Activated CD8-positive, alpha-beta memory T cell treated with anti-CD3 and anti-CD28 coated beads for 1 hour (primary cell): ENCODE data around the gene CCSER1.
"Not testable (repeated sequence)": the region's sequence is repeated elsewhere in the genome, so short reads cannot be mapped to it uniquely, and the experiment has no call there.

Source experiments
- DNase-seq, 2 donors: peaks; one replicate each; pipeline ENCODE4 v3.0.0-alpha.2; 2020; ENCODE audit warnings: low read depth in 1 of 2; ENCODE audit errors: extremely low read depth in 1 of 2

CCSER1 gene

DNA sequence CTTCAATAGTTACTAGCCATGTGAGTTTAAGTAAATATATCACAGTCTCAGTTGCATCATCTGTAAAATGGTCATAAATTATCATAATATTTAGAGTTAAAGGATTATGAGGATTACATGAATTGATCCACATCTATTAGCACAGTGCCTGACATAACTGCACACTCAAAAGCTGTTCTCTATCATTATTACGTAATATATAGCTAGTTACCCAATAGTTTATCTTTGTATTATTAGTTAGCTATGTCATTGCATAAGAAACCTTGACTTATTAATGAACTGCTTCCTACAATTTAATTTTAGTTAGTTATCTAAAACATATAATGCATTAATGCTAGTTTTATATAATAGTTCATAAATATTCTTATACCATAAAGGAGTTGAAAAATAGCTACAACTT is 1099.7 kb downstream of the CCSER1 start:
- DNase-seq = no peak

DNA sequence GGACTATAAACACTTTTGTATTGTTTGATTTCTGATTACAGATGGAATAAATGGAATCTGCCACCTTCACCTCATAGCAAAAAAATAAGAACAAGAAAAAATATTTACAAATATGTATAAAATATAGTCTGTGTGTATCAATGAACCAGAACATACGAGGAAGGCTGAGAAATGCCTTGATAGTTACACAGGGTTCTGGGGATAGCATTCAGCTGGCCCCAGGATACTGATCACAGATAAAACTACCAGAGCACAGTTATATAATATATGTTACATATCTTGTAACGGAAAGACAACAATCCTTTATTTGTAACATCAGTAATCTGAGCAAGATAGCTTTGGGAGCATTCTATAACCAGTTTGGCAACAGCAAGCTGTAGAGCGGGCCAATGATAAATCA is 1101.5 kb downstream of the CCSER1 start:
- no peak for DNase-seq

DNA sequence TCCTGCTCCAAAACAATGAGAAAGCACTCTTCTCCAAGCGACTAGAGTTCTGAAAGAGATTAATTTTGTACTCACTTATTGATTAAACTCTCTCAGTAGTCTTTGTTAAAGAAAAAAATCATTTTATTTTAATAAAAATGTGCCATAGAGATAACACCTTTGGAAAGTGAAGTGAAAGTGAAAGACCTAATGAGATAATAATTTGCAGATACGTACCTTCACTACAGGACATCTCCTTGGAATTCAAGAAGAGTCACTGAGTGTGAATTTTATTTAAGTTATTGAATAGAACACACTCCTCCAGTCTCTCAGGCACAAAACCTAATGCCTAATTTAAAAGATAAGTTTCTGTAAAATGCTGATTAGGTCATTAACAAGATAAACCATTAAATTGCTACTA is 1106.0 kb downstream of the CCSER1 start:
- DNase-seq = no peak

DNA sequence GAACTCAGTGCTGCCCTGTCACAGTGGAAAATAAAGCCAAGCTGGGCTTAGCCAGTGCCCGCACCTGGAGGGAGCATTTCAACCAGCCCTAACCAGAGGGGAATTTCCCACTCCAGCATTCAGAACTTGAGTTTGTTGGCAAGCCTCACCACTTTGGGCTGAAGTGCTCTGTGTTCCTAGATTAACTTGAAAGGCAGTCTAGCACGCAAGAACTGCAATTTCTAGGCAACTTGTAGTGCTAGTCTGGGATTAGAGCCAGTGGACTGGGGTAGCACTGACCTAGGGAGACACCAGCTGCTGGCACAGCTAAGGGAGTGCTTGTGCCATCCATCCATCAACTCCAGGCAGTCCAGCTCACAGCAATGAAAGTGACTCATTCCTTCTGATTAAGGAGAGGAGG is 1115.9 kb downstream of the CCSER1 start:
- no peak for DNase-seq

DNA sequence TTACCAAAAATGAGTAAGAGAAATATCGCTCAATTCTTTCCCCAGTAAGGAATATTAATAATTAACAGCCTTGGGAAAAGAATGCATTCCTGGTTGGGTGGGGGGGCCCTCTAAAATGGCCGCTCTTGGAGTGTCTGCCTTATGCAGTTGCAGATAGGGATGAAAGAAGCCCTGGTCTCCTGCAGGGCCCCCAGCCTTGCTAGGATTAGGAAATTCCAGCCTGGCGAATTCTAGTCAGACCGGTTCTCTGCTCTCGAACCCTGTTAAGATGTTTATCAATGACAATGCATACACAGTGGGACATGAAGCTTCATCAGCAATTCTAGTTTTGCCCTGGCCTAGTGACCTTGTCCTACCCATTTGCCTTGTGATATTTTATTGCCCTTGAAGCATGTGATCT is 1128.8 kb downstream of the CCSER1 start:
- DNase-seq = no peak

DNA sequence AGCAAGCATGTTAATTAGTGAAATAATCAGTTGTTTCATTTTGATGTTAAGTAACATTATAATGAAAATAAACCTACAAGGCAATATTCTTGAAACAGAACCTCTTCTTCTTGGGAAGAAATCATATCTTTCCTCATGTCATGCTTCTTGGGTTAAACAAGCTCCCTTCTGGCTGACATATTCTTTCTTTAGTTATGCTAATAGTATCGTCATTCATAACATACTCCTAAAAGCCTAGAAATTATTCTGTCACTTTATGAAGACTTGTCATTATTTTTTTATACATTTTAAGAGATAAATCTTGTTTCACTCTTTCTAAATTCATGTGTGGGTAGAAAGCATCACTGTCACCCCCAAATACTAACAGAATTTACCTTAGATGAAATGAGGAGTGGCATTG is 1129.6 kb downstream of the CCSER1 start:
- DNase-seq = no peak

DNA sequence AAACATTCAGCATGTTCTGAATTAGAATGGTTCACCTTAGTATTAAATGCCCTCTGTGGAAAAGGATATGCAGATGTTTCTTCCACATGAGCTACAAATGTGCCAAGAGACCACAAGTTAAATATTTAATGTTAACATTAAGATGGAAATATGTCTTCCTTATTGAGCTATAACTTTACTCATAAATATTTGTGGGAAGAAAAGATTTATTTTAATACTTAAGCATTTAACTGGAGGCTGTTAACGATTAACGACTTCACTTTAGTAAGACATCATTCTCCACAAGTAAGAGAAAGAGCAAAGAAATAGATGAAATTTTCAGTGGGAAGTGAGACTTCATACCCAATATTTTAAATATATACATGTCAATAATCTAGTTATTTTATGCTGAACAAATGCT is 1130.5 kb downstream of the CCSER1 start:
- DNase-seq = no peak

DNA sequence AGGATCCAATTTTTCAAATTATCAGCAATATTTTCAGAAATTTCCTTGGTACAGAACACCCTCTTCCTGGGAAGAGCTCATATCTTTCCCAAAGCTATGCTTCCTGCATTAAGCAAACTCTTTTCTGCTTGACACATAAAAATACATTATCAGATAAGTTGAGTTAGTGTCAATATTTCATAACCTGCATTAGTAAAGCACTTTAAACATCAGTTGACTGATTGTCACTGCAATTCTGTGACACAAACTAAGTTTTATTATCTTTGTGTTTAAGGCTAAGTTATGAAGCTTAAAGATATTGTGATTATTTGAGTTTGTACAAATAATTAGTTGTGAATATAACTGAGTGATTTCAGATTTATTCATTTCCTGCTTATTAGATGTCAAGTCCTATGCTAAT is 1131.1 kb downstream of the CCSER1 start:
- DNase-seq = no peak

DNA sequence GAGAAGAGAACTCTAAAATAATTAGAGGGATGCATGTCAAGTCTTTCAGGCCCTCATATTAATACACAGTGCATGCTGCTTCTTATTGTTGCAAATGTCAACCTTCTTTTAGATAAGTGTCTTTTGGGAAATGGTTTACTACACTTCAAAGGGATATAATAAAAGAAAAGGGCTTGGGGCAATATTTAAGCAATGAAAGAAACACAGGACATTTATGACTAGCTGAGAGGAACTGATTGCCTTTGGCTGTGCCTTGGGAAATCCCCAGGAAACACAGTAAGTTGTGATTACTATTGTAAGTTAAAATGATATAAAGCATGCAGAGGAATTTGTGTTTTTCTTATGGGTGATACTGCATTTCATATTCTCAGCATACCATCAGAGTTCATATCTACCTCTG is 1140.3 kb downstream of the CCSER1 start:
- no peak for DNase-seq

DNA sequence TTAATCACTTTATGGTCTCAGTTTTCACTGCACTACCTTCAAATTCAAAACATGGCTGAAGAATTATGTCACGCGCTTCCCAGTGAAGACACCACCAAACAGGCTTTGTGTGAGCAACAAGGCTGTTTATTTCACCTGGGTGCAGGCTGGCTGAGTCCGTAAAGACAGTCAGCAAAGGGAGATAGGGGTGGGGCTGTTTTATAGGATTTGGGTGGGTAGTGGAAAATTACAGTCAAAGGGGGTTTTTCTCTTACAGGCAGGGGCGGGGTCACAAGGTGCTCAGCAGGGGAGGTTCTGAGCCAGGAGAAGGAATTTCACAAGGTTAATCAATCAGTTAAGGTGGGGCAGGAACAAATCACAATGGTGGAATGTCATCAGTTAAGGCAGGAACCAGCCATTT is 1141.3 kb downstream of the CCSER1 start:
- DNase-seq = not testable (repeated sequence)

DNA sequence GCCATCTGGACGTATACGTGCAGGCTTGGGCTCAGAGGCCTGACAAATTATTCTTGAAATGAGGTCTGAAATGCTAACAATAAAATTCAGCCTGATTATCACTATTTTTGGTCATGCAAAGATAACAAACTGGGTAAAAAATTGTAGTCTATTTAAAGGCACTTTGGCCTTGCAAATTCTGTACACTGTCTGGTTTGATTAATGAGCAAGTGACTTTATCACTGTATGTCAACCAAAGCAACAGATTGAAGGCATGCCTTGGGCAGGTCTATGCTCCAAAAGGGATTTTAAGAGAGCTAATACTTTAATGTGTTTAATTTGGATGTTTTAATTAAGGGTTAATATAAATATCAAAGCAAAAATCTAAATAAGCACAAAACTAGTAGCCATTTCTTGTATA is 1141.7 kb downstream of the CCSER1 start:
- DNase-seq = no peak

DNA sequence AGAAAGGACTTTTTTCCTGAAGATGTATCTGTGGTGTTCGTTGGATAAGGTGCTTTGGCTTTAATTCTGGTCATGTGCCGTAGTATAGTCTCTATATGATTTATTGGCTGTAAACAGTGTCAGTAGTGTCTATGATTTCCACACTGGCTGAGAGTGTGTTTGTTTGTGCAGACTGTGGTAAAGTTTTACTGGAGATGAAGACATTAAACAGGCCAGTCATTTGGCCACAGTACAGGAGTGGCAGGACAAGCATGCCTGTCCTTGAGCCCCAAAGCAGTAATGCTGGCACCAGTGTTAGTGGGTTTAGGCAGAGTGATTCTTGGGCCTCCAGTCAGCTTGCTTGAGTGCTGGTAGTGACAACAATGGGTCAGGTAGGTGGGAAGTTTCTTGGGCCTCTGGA is 1152.7 kb downstream of the CCSER1 start:
- no peak for DNase-seq

DNA sequence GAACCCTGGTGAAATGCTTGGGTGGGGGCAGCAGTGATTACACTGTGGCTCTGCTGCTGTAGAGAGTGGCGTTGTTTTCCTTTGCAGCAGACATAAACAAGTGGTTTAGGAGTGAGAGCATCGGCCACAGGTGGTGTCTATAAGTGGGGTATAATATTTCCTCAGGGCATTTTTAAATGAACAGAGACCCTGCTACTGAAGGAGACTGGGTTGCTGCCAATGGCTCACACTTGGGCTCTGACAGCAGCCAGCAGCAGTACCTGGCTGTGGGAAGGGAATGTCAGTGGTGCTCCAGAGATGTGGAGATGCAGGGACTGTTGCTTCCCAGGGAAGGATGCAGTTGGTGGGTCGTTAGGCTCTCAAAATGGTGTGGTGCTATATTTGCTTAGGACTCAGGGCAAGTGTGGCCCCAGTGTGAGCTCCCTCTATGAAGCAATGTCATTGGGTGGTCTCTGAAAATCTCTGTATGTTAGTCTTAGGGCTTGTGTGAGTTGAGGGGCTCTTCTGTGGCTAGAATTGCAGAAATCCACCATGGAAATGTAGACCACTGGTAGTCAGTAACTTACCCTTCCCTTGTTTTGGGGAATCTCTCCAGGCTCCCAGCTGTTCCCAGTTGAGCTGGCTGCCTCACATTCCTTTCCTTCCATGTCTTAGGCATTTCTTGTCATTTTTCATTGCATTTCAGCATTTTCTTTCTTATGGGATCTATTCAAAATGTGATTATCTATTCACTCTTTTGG is 1153.5 kb downstream of the CCSER1 start:
- DNase-seq = no peak

DNA sequence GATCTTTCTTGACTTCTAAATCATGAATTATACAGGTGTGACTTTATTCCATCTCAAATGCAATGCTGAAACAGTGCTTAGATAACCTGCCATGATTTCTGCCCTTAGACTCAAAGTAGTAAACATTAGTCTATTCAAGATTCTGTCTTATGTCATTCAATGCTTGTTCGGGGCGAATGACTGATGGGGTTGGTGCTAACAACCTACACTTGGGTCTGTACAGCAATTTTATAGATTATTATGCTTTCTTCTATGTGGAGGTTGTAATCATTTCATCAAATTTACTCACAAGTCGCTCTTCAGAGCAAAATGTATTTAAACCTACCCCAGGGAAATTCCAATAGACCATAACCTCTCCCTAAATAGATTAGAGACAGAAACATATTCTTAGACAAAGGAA is 1155.0 kb downstream of the CCSER1 start:
- DNase-seq = no peak

DNA sequence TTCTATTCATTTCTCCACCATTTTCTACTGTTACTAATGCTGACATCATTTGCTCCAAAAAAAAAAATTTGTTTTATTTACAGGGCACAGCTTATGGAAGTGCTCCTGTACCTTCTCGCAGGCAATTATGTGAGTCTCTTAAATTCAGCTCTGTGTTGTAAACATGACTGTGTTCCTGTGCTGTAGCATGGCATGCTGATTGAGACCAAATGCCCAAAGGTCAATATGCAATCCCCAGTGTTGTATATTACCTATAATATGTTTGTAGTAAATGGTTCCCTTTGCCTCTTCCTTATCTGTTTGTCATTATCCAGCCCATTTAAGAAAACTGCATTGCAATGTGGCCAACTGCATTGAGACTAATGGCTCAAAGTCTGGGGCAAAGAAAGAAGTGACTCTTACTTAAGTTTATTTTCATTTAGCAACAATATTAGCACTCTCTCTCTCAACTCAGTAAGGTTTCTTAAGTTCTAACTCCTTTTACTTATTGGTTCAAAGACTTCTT is 1156.6 kb downstream of the CCSER1 start:
- no peak for DNase-seq

DNA sequence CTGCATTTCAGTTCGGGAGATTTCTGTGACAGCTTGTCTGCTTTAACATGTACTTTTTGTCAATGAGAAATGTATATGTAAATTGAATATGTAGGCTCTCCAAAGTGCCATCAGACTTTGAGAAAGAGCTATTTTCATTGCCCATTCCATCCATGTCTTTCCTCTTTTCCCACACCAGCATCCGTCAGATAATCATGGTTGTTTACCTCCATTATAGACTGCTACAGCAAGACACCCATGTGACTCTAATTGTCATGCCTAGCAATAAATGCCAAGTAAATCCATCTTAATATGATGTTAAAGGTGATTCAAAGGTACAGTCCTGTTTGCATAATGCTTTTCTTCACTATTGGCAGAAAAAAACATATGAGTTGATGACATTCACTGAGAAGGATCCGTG is 1157.3 kb downstream of the CCSER1 start:
- DNase-seq = no peak

DNA sequence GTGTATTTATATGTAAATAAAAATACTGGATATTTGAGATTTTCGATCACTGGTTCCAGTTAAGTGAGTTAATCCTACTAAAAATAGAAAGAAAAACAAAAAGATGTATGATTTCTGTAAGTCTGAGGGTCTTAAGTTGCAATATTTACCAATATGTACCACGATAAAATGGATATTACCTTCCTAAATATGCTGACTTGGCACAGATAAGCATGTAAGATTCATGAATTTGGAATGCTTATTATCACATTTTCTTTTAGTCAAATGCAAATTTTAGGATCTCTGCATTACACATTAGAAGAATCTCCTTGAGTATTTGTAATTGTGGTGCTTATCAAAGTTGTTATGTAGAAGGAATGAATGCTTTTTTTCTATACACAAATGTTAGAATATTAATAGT is 1158.3 kb downstream of the CCSER1 start:
- no peak for DNase-seq

DNA sequence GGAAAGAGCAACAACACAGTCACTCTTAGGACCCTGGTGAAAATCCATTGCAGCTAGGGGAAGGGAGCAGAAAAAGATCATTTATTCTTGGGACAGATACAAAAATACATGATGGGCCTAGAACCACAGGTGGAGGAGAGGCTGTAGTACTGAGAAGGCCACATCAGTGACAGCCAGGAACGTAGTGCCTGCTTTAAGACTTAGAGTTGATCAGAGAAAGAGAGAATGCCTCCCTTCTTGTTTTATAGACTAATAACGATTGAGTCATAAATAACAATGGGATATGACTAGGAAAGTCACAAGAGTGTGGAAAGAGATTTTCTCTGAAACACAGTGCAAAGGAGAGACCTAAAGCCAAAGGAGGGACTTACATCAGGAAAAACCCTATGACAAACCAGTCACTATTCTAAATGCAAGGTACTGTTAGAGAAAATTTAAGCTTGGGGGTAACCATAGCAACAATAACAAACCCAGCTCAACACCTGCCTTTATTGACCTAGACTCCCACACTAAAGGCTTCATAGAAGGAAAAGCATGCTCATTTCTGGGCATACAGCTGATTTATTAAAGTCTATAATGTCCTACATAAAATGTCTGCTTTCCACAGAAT is 1161.6 kb downstream of the CCSER1 start:
- DNase-seq = no peak

DNA sequence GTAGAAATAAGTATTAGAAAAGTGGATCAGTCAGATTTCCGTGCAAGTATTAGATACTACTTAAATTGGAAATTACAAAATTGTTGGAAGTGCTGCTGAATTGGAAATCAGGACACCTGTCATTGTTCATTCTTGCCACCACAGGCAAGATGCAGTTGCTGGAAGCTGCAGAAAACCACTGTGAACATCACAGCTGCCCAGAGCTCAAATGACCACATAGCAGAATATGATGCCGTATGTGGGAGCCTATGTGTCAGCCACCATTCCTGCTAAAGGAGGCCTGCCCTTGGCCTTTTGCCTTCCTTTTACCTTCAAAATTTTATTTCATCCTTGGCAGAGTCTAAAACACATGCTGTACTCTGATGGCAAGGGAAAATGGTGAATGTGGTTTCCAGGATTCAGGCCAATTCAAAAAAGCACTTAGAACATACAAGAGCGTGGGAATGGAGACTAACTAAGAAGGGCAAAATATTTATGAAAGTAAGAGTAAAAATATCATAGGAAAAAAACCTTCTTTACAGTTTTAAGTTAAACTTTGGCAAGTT is 1171.0 kb downstream of the CCSER1 start:
- no peak for DNase-seq

DNA sequence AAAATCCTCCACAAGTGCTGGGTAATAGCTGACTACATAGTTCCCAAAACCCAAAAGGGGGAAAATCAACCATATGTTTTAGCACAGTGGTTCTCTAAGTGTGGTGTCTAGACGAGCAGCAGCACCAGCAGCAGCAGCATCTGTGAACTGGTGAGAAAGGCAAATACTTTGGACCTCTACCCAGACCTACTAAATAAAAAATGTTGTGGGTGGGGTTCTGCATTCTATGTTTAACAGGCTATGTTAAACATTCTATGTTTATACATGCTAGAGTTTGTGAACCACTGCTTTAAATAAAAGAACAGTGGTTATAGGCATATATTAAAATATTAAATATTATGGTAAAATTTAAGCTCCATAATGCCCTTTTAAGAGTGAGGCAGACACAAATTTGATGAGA is 1171.6 kb downstream of the CCSER1 start:
- DNase-seq = no peak

DNA sequence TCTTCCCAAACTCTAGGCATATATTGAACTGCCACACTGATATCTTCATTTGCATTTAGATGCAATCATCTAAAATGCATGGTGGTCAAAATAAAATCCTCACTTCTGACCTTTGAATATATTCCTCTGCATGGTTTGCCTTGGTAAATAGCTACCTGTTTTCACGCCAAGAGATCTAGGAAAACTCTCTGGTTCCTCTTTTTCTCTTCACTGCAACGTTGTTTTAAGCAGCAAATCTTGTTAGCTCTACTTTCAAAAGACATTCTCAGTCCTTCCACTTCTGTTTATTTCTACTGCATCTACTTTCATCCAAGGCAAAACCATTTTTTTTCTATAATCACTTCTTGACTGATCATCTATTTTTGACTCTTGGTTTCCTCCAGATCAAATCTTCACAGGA is 1174.9 kb downstream of the CCSER1 start:
- no peak for DNase-seq

DNA sequence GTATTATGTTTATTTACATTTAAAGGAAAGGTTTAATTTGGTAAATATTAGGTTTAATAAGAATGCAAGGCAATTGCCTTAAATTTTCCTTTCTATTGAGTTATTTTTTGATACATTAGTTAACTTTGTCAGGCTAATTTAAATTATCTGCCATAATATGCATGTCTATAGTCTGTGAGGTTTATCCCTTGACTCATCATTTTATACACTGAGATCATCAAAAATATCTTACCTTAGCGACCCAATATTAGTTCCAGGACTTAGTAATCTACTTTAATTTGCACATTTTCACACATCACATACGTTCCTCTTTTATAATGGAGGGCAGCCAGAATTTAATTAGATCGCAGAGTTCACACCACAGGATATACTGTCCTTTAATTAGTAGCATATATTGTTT is 1177.1 kb downstream of the CCSER1 start:
- DNase-seq = no peak
